Endothelial cell of umbilical vein (primary cell): ENCODE data around the gene ZNF598.

Source experiments
- EZH2 ChIP-seq: IDR thresholded peaks from 2 replicates; pipeline ENCODE4 v1.6.1; 2012; ENCODE audit warnings: borderline replicate concordance, low read depth, mild to moderate bottlenecking, moderate library complexity, low read length, inconsistent platforms; ENCODE audit not compliant: severe bottlenecking
- FOS ChIP-seq: IDR thresholded peaks from 2 replicates; pipeline ENCODE4 v1.6.1; 2011; ENCODE audit warnings: mild to moderate bottlenecking, low read length, moderate library complexity, borderline replicate concordance; ENCODE audit not compliant: insufficient read depth
- MYC ChIP-seq: IDR thresholded peaks from one replicate; pipeline ENCODE4 v1.6.1; 2011; ENCODE audit warnings: mild to moderate bottlenecking, low read depth, low read length
- POLR2A ChIP-seq: IDR thresholded peaks from 2 replicates; pipeline ENCODE4 v1.6.1; 2012; ENCODE audit warnings: low read depth, mild to moderate bottlenecking, control low read depth, low read length
- POLR2AphosphoS5 ChIP-seq: IDR thresholded peaks from 2 replicates; pipeline ENCODE4 v1.6.1; 2012; ENCODE audit warnings: low read depth, mild to moderate bottlenecking, control low read depth, low read length, moderate library complexity; ENCODE audit not compliant: insufficient read depth
- TF ChIP-seq, protein P1 (sequence below), 2 donors: IDR thresholded peaks; 1 replicate in 1 of 2; 2 replicates in 1 of 2; pipeline ENCODE4 v1.5.1; 2011; ENCODE audit warnings: low read length in 2 of 2, mild to moderate bottlenecking in 2 of 2, moderate library complexity in 2 of 2, control low read depth in 1 of 2, inconsistent platforms in 1 of 2, low read depth in 1 of 2; ENCODE audit not compliant: insufficient read depth in 1 of 2; ENCODE audit errors: extremely low read depth in 1 of 2

DNA sequence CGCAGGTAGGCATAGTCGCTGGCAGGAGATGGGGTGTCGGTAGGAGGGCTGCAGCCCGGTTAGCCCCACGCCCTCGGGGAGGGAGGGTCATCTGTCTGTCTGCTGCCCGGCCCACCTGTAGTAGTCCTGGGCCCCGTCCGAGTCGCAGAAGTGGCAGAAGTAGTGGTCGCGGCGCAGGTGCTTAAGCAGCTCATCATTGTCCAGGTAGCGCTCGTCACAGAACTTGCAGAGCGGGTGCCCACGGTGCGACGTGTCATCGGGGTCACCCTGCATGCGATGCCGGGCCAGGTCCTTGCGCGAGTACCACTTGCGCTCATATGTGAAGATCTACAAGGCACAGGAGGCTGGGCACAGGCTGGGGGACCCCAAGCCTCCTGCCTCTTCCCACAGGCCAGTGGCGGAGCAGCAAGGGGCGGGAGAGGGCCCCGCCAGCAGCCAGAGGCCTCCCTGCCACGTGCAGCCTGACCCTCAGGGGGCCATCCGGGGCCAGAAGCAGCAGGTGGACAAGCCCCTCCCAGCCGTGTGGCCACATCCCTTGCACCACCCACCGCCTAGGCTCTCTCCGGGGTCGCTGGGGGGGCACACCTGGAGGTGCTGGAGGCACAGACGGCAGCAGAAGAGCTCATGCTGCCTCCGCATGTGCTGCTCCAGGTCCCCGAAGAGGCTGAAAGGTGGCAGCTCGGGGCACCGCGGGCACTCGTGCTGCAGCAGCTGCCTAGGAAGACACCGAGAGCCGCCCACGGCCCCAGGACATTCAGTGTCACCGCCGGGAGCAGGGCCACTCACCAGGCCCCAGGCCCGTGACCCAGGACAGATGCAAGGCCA is 7.0 kb downstream of the ZNF598 start:
- TF ChIP-seq EZH2 (no peak), POLR2A (no peak), FOS (no peak), POLR2AphosphoS5 (no peak), MYC (no peak)
- TF ChIP-seq, protein P1, sequence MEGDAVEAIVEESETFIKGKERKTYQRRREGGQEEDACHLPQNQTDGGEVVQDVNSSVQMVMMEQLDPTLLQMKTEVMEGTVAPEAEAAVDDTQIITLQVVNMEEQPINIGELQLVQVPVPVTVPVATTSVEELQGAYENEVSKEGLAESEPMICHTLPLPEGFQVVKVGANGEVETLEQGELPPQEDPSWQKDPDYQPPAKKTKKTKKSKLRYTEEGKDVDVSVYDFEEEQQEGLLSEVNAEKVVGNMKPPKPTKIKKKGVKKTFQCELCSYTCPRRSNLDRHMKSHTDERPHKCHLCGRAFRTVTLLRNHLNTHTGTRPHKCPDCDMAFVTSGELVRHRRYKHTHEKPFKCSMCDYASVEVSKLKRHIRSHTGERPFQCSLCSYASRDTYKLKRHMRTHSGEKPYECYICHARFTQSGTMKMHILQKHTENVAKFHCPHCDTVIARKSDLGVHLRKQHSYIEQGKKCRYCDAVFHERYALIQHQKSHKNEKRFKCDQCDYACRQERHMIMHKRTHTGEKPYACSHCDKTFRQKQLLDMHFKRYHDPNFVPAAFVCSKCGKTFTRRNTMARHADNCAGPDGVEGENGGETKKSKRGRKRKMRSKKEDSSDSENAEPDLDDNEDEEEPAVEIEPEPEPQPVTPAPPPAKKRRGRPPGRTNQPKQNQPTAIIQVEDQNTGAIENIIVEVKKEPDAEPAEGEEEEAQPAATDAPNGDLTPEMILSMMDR (IDR thresholded peaks at IDR 0.05; ENCODE audit: extremely low read depth in 1 of 2, insufficient read depth in 1 of 2, low read depth in 1 of 2, low read length in 2 of 2), result no peak
